T-cell (primary cell): ENCODE results near the gene FAM9C. TPM values are rescaled to one million over a fixed set of nuclear protein-coding genes. Genes with fewer than 3 reads are reported as not detected.

Experiments
- ATAC-seq, 4 experiments: fragments of 200-7000 bp in 3 of 4; fragments of 150-1000 bp in 1 of 4; cut with Tn5 transposase; replicated peaks in 1 of 4; 1 replicate in 3 of 4; 2 replicates in 1 of 4; pipeline ENCODE4 v1.10.0; 2021; ENCODE audit warnings: moderate library complexity in 3 of 4, mild to moderate bottlenecking in 2 of 4, moderate number of reproducible peaks in 1 of 4
- CTCF ChIA-PET, 2 donors: fragments of 300-600 bp; sonication (Branson Sonifier 250); formaldehyde crosslinking; loops; one replicate each; lab custom pipeline; 2022; ENCODE audit warnings: antibody characterized with exemption in 2 of 2; lab: Charles Lee
- POLR2A ChIA-PET, 2 donors: fragments of 300-600 bp; sonication (Branson Sonifier 250); formaldehyde crosslinking; loops; one replicate each; lab custom pipeline; 2022; ENCODE audit warnings: antibody characterized with exemption in 2 of 2; lab: Charles Lee
- DNase-seq, 35 experiments: peaks; one replicate each; pipeline versions ENCODE4 v3.0.0 to v3.0.0-alpha.2; 2013 to 2023
- H3K27ac ChIP-seq: one replicate; pipeline ENCODE4 v1.5.1; 2013; ENCODE audit warnings: low read length
- H3K27me3 ChIP-seq, 2 experiments: replicated peaks in 1 of 2; 1 replicate in 1 of 2; 2 replicates in 1 of 2; pipeline versions ENCODE4 v1.6.1 to v1.7.0; 2013; ENCODE audit warnings: low read length in 1 of 2, mixed read lengths in 1 of 2; ENCODE audit not compliant: control insufficient read depth in 2 of 2, insufficient read depth in 2 of 2; ENCODE audit errors: extremely low read depth in 1 of 2
- H3K36me3 ChIP-seq, 2 donors: 1 replicate in 1 of 2; 2 replicates in 1 of 2; pipeline versions ENCODE4 v1.6.1 to v1.7.0; 2013; ENCODE audit warnings: low read length in 1 of 2; ENCODE audit not compliant: control insufficient read depth in 2 of 2, insufficient read depth in 1 of 2; ENCODE audit errors: extremely low read depth in 1 of 2
- H3K4me1 ChIP-seq, 2 experiments: 1 replicate in 1 of 2; 2 replicates in 1 of 2; pipeline versions ENCODE4 v1.6.1 to v1.7.0; 2013; ENCODE audit warnings: low read length in 2 of 2, mixed read lengths in 1 of 2; ENCODE audit not compliant: insufficient read depth in 2 of 2, control insufficient read depth in 1 of 2; ENCODE audit errors: extremely low read depth in 1 of 2
- H3K4me3 ChIP-seq, 2 donors: 1 replicate in 1 of 2; 2 replicates in 1 of 2; pipeline versions ENCODE4 v1.5.1 to v1.7.0; 2013; ENCODE audit warnings: mild to moderate bottlenecking in 2 of 2, low read length in 1 of 2, moderate library complexity in 1 of 2; ENCODE audit not compliant: control insufficient read depth in 1 of 2; ENCODE audit errors: extremely low read depth in 1 of 2
- H3K9me3 ChIP-seq: 2 replicates; pipeline ENCODE4 v1.7.0; 2013
- H3K27ac Mint-ChIP-seq, 2 donors: one replicate each; pipeline ENCODE4 v1.8.0; 2020 to 2021; ENCODE audit warnings: mild to moderate bottlenecking in 2 of 2, mixed read lengths in 2 of 2
- H3K27me3 Mint-ChIP-seq, 2 donors: one replicate each; pipeline ENCODE4 v1.8.0; 2021 to 2022; ENCODE audit warnings: mixed read lengths in 2 of 2
- H3K36me3 Mint-ChIP-seq: one replicate; pipeline ENCODE4 v1.8.0; 2021; ENCODE audit warnings: mixed read lengths
- H3K4me1 Mint-ChIP-seq, 3 donors: one replicate each; pipeline ENCODE4 v1.8.0; 2020 to 2022; ENCODE audit warnings: mixed read lengths in 3 of 3, mild to moderate bottlenecking in 1 of 3
- H3K4me3 Mint-ChIP-seq, 3 donors: one replicate each; pipeline ENCODE4 v1.8.0; 2020 to 2022; ENCODE audit warnings: mild to moderate bottlenecking in 3 of 3, mixed read lengths in 3 of 3, moderate library complexity in 3 of 3
- H3K9me3 Mint-ChIP-seq, 3 donors: one replicate each; pipeline ENCODE4 v1.8.0; 2020 to 2022; ENCODE audit warnings: mixed read lengths in 3 of 3
- WGBS: methylation state at CpG from one replicate; pipeline ENCODE4 v1.1.5; 2013; ENCODE audit warnings: missing lambda C conversion rate; ENCODE audit not compliant: insufficient coverage; 5-methylcytosine and 5-hydroxymethylcytosine counted together
- total RNA-seq, 35 experiments: library from RNA in 6 of 35; stranded (reverse) in 6 of 35; fragments of 120-200 nt in 1 of 35; gene quantifications; one replicate each; pipeline versions ENCODE4 v1.2.1 to v1.2.4 and lab custom pipeline; 2013 to 2026

Gene FAM9C
- total RNA-seq, 5 donors from 2014 or later (not counting 1 experiment from before 2014, with no cell fraction given), result not detected

DNA sequence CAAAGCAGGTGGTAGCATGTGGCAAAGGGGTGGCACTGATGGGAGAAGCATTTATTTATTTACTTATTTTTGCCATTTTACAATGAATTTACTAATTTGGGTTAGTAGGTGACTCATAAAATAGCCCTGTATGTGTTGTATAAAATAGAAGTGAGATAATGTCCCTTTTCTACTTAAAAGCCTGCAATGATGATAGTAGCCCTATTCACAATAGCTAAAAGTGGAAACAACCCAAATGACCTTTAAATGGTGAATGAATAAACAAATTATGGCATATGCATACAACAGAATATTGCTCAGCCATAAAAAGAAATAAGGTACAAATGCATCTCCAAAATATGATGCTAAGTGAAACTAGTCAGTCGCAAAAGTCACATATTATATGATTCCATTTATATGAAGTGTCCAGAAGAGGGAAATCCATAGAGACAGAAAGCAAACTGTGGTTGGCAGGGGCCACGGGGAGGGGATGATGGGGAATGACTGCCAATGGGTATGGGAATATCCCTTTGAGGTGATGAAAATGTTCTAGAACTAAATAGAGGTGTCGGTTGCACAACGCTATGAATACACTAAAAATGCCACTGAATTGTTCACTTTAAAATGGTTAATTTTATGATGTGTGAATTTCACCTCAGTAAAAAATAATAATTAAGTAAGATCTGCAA lies 35.8 kb upstream of the FAM9C start:
- peak overlapping the region in 1 of 3 donors; percentile 48 for H3K4me3 Mint-ChIP-seq
- peak overlapping the region; percentile 85 for H3K27ac ChIP-seq
- peaks cover 0 to 20% of the 10 kb centered on the region in 2 donors for H3K27me3 Mint-ChIP-seq
- DNase-seq (no peak), ATAC-seq (no peak)
- no peaks in the 10 kb centered on the region for H3K9me3 ChIP-seq
- peaks cover 27 to 69% of the 10 kb centered on the region in 2 experiments for H3K4me1 ChIP-seq
- peaks cover 90 to 91% (median 90%) of the 10 kb centered on the region in 3 donors for H3K4me1 Mint-ChIP-seq
- H3K27me3 ChIP-seq, result no peaks in the 10 kb centered on the region
- no peaks in the 10 kb centered on the region for H3K36me3 Mint-ChIP-seq
- peak overlapping the region; percentile 97 to 99 for H3K27ac Mint-ChIP-seq
- no peaks in the 10 kb centered on the region for H3K36me3 ChIP-seq
- no peak overlapping the region for H3K4me3 ChIP-seq
- no CpG with 5 or more reads among the region's 4 CpGs for WGBS
- no peaks in the 10 kb centered on the region for H3K9me3 Mint-ChIP-seq
- POLR2A ChIA-PET, result interaction anchor here in 1 of 2 donors (0.6 to 1.3 kb wide), 2 partner anchors 30 to 37 kb away, joined by 3 to 6 read pairs; no protein-coding TSS in a partner anchor
- CTCF ChIA-PET, result interaction anchor here in 1 of 2 donors (0.6 kb wide), 2 partner anchors 13 to 288 kb away, joined by 3 to 10 read pairs; no protein-coding TSS in a partner anchor

DNA sequence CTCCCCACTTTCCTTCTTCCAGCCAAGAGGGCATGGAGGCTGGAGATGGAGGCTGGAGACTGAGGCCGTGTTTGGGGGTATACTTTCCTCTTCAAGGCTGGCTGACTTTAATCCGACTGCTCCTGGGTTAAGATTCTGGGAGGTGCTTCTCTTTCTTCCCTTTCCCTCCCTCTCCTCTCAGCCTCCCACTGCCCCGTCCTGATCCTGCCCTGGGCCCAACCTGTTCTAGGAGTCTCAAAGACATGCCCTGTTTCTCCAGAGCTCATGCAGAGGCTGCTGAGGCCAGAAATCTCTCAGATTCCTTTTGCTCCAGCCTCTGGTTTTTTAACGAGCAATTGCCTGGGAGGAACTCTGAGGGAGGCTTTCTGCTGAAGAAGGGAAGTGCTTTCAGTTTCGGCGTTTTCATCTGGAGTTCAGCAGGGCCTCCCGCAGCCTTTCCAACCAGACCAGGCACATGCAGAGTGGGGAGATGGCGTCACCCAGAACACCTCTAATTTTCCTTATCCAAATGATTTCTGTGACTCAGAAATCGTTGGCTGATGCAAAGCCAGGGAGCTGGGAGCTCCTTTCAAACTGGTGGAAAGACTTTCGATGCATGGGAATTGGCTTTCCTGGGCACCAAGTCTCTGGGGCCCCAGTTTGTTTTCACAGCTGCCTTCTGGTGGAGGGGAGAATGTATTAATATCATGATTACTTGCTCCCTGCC lies 34.5 kb upstream of the FAM9C start:
- Histone ChIP-seq H3K27me3 (no peaks in the 10 kb centered on the region), H3K27ac (peak overlapping the region; percentile 85), H3K9me3 (no peaks in the 10 kb centered on the region), H3K4me1 (peaks cover 33 to 64% of the 10 kb centered on the region in 2 experiments), H3K4me3 (peak overlapping the region in 1 of 2 donors; percentile 10), H3K36me3 (no peaks in the 10 kb centered on the region)
- Mint-ChIP-seq H3K4me3 (peak overlapping the region; percentile 51 to 77 (median 54)), H3K9me3 (no peaks in the 10 kb centered on the region), H3K27ac (peak overlapping the region; percentile 97 to 99), H3K27me3 (peaks cover 0 to 25% of the 10 kb centered on the region in 2 donors), H3K4me1 (peaks cover 90 to 91% (median 91%) of the 10 kb centered on the region in 3 donors), H3K36me3 (no peaks in the 10 kb centered on the region)
- no peak for ATAC-seq
- WGBS, result no CpG with 5 or more reads among the region's 10 CpGs
- ChIA-PET CTCF (interaction anchor here in 1 of 2 donors (0.7 to 0.8 kb wide), 2 partner anchors 37 to 132 kb away, joined by 3 to 7 read pairs; no protein-coding TSS in a partner anchor), POLR2A (interaction anchor here in 1 of 2 donors (0.7 to 0.9 kb wide), 3 partner anchors 36 to 108 kb away, joined by 3 to 10 read pairs (median 5); no protein-coding TSS in a partner anchor)
- peak in 1 of 35 experiments; percentile 43 for DNase-seq

DNA sequence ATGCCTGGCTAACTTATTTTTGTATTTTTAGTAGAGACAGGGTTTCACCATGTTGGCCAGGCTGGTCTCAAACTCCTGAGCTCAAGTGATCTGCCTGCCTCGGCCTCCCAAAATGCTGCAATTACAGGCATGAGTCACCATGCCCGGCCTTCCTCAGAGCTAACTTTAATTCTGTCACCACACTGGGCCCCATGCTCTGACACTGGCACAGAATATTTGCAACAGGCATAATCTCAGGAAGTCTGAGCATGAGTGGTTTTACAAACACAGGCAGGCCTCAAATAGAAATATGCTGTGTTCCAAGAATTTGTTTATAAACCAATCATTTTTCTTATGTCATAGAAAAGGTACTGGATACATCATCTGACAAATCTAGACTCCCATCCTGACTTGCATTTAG lies 32.7 kb upstream of the FAM9C start:
- peaks cover 0 to 25% of the 10 kb centered on the region in 2 donors for H3K27me3 Mint-ChIP-seq
- peak overlapping the region in 1 of 3 donors; percentile 47 for H3K4me3 Mint-ChIP-seq
- CTCF ChIA-PET, result interaction anchor here in 1 of 2 donors (0.6 to 1.1 kb wide), 2 partner anchors 26 to 104 kb away, joined by 3 to 4 read pairs; no protein-coding TSS in a partner anchor

DNA sequence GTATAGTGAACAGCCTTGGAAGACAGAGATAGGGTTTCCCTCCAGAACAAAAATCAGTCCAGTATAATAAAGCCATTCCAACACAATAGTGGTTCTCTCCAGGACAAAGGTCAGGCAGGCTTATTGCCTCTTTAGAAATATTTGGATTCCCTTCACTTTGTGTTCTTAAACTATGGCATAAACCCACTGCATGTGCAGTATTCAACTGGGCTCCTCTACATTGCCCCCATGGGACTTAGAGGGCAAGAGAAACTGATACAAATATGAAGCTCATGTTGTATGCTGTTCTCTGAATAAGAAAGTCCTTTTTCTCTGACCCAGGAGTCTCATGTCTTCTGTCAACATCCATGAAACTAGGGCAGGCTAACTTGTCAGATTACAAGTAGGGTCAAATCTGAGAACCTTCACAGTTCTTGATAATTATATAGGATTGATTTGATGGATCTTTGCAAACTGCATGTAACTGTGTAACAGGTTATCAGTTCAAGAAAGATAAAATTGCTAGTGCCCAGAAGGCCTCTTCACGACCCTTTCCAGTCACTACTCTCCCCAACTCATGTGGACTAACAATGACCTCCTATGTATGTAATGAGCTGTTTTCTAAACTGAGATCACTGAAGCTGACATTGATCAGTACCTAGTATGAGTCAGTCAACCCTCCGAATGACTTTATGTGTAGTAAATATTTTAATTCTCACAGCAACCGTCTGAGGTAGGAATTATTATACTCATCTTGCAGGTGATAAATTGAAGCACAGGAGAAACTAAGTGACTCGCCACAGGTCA lies 31.9 kb upstream of the FAM9C start:
- Mint-ChIP-seq H3K27ac (peak overlapping the region; percentile 89 to 99), H3K9me3 (no peaks in the 10 kb centered on the region), H3K4me3 (peak overlapping the region in 2 of 3 donors; percentile 9 to 47), H3K27me3 (peaks cover 0 to 25% of the 10 kb centered on the region in 2 donors), H3K36me3 (no peaks in the 10 kb centered on the region), H3K4me1 (peaks cover 65 to 71% (median 67%) of the 10 kb centered on the region in 3 donors)
- Histone ChIP-seq H3K36me3 (no peaks in the 10 kb centered on the region), H3K27me3 (no peaks in the 10 kb centered on the region), H3K4me3 (no peak overlapping the region), H3K9me3 (no peaks in the 10 kb centered on the region), H3K4me1 (peaks cover 25 to 50% of the 10 kb centered on the region in 2 experiments), H3K27ac (peak overlapping the region; percentile 71)
- ChIA-PET POLR2A (interaction anchor here (0.6 to 1.1 kb wide), 11 partner anchors 9 to 157 kb away, joined by 3 to 8 read pairs (median 3); no protein-coding TSS in a partner anchor), CTCF (interaction anchor here (0.6 to 1.1 kb wide), 3 partner anchors 11 to 103 kb away, joined by 3 to 6 read pairs (median 4); no protein-coding TSS in a partner anchor)
- no peak for ATAC-seq
- no CpG with 5 or more reads among the region's 4 CpGs for WGBS
- DNase-seq, result no peak

More for the DNA sequence above, 32.7 kb upstream of the FAM9C start:
- Mint-ChIP-seq H3K27ac (peak overlapping the region; percentile 97 to 99), H3K9me3 (no peaks in the 10 kb centered on the region), H3K4me1 (peaks cover 73 to 79% (median 75%) of the 10 kb centered on the region in 3 donors), H3K36me3 (no peaks in the 10 kb centered on the region)
- DNase-seq (peak in 2 of 35 experiments; percentile 25 to 35), ATAC-seq (peak in 1 of 4 experiments; percentile 22)
- no CpG with 5 or more reads among the region's 2 CpGs for WGBS
- Histone ChIP-seq H3K9me3 (no peaks in the 10 kb centered on the region), H3K4me3 (no peak overlapping the region), H3K27me3 (no peaks in the 10 kb centered on the region), H3K4me1 (peaks cover 27 to 55% of the 10 kb centered on the region in 2 experiments), H3K36me3 (no peaks in the 10 kb centered on the region), H3K27ac (peak overlapping the region; percentile 46)
- POLR2A ChIA-PET, result interaction anchor here (0.7 to 1.1 kb wide), 6 partner anchors 9 to 156 kb away, joined by 3 to 7 read pairs (median 4); no protein-coding TSS in a partner anchor

DNA sequence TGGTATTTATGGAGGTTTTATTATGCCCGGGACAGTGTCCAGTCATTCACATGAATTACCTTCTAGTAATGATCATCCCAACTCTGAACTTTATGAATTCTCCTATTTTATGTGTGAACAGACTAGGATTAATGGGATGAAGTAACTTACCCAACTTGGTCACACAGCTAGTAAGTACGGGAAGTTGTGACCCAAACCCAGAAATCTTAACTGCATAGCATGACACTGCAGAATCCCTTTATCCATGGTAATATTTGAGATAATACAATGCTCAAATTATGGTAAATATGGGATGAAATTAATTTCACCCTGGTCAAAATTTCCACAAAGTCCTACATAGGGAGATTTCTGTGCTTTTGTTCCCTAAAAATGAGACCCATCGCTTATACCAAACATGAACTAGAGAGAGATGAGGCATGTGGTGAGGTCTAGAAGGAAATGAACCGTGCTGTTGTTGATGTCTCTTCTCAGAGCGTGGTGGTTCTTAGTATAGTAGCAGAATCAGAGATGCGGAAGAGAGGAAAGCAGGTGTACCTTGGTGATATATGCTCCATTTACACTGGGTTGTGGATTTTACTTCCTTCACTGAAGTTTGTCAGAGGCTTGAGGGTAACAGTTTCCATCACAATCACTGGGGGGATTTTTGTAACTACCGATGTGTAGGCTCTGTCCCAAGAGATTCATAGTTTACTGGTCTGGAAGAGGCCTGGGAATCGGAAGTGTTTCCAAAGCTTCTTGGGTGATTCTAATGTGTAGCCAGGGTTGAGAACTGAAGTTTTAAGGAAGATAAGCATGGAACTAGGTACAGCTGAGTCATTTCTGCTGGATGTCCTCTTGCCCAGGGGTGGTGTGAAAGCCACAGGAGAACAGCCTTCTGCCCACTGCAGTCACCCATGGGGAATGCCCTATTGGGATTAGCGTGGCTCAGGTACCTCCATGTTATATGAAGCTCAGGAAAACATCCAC lies 30.2 kb upstream of the FAM9C start:
- ChIA-PET POLR2A (interaction anchor here in 1 of 2 donors (0.9 to 1.2 kb wide), 2 partner anchors 16 to 64 kb away, joined by 3 read pairs; no protein-coding TSS in a partner anchor), CTCF (interaction anchor here in 1 of 2 donors (1.1 kb wide), 1 partner anchor 128 kb away, joined by 3 read pairs; no protein-coding TSS in a partner anchor)
- Mint-ChIP-seq H3K27ac (peak overlapping the region; percentile 89 to 99), H3K4me1 (peaks cover 48 to 56% (median 50%) of the 10 kb centered on the region in 3 donors), H3K27me3 (peaks cover 0 to 19% of the 10 kb centered on the region in 2 donors), H3K36me3 (peaks cover 3% of the 10 kb centered on the region), H3K4me3 (peak overlapping the region in 2 of 3 donors; percentile 1 to 34), H3K9me3 (peaks cover 0 to 3% (median 0%) of the 10 kb centered on the region in 3 donors)
- Histone ChIP-seq H3K4me3 (no peak overlapping the region), H3K27me3 (no peaks in the 10 kb centered on the region), H3K4me1 (peaks cover 13 to 39% of the 10 kb centered on the region in 2 experiments), H3K9me3 (no peaks in the 10 kb centered on the region), H3K36me3 (no peaks in the 10 kb centered on the region), H3K27ac (peak overlapping the region; percentile 71)
- WGBS, result 100% methylated on average over 1 of the region's 9 CpGs
- ATAC-seq, result peak; percentile 94 to 98 (median 95)
- DNase-seq, result peak in 3 of 35 experiments; percentile 29 to 59 (median 30)
